Colonic mucosa (tissue), 4 donors: ENCODE data around the gene ZNF365. TPM values are rescaled to one million over a fixed set of nuclear protein-coding genes. Genes with fewer than 3 reads are reported as not detected.

ENCODE experiments used
- DNase-seq: peaks from one replicate; pipeline ENCODE4 v3.0.0-alpha.2; 2020
- H3K27ac ChIP-seq: fragments of 200-600 bp; one replicate; pipeline ENCODE4 v1.8.0; 2021
- H3K27me3 ChIP-seq: fragments of 200-600 bp; one replicate; pipeline ENCODE4 v1.8.0; 2021
- H3K36me3 ChIP-seq: fragments of 200-600 bp; one replicate; pipeline ENCODE4 v1.8.0; 2021
- H3K4me1 ChIP-seq: fragments of 200-600 bp; one replicate; pipeline ENCODE4 v1.8.0; 2021; ENCODE audit warnings: mild to moderate bottlenecking
- H3K4me3 ChIP-seq: fragments of 200-600 bp; one replicate; pipeline ENCODE4 v1.8.0; 2021
- H3K9ac ChIP-seq, 2 donors: one replicate each; pipeline ENCODE4 v1.7.0; 2013; ENCODE audit warnings: control low read depth in 2 of 2, low read depth in 2 of 2, low read length in 2 of 2
- H3K9me3 ChIP-seq: fragments of 200-600 bp; one replicate; pipeline ENCODE4 v1.8.0; 2021
- CTCF ChIP-seq: fragments of 200-600 bp; IDR thresholded peaks from one replicate; pipeline ENCODE4 v1.8.0; 2022; ENCODE audit warnings: antibody characterized with exemption, mild to moderate bottlenecking
- intact Hi-C: fragments of 100-400 bp; cut with DNase I; formaldehyde crosslinking; loops from one replicate; pipeline ENCODE4 v1.14.1; 2022
- total RNA-seq, 2 donors: library from RNA; stranded (reverse); fragmentation: NEBNext Ultra II Directional in 1 of 2; extraction: Animal tissue kit (Norgen Biotek cat#: 25700) in 1 of 2; gene quantifications; one replicate each; pipeline ENCODE4 v1.2.1, GENCODE V29; 2021
- donor health status: healthy.
- donor health status: DM: no; HTN: no; CAD: no.
- donor health status: DM: no; HTN: no; CAD: no.

The ZNF365 gene
- total RNA-seq, 2 donors from 2014 or later, result 0.25 TPM; not detected in 1

DNA sequence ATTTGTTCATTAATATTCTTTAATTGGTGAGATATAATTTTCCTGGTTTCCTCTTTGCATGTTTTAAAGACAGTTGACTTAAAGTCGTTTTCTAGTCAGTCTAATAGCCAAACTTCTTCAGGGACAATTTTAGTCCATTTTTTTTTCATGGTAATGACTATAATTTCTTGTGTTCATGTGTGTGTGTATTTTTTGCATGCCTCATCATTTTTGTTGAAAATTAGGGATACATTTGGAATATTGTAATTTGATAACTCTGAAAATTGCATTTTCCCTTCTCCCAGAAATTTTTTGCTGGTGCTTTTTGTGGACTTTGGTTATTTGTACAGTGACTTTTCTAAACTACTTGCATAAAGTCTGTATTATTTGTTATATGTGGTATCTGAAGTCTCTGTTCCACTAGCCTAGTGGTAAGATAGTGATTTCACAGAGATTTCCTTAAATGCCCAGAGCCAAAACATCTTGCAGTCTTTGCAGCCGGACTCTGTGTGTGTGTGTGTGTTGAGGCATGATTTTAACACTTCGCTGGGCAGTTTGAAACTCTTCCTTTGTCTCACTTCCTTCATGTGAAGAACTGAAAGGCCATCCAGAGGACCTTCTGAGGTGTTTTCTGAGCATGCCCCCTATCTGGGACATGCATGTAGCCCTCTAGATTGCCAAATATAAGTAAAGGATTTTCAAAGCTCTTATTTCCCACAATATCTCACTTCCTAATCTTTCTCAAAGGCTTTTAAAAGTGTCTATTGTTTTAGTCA is 40.9 kb upstream of the ZNF365 start:
- no peak overlapping the region for H3K4me3 ChIP-seq
- intact Hi-C loops, result no loop called here

GRCh38 chr10:62333988-62334682 is 40.0 kb upstream of the ZNF365 start:
- DNase-seq, result no peak
- H3K4me3 ChIP-seq, result no peak overlapping the region
- H3K27me3 ChIP-seq, result no peaks in the 10 kb centered on the region
- no peaks in the 10 kb centered on the region for H3K4me1 ChIP-seq
- H3K36me3 ChIP-seq, result no peaks in the 10 kb centered on the region
- no peak for TF ChIP-seq CTCF
- H3K9ac ChIP-seq, result no peak overlapping the region
- intact Hi-C loops, result no loop called here
- no peaks in the 10 kb centered on the region for H3K9me3 ChIP-seq
- H3K27ac ChIP-seq, result no peak overlapping the region

More for the DNA sequence above, 40.9 kb upstream of the ZNF365 start:
- Histone ChIP-seq H3K36me3 (no peaks in the 10 kb centered on the region), H3K27ac (no peak overlapping the region), H3K9me3 (no peaks in the 10 kb centered on the region), H3K27me3 (no peaks in the 10 kb centered on the region), H3K9ac (no peak overlapping the region), H3K4me1 (no peaks in the 10 kb centered on the region)
- no peak for DNase-seq
- no peak for TF ChIP-seq CTCF

GRCh38 chr10:62335326-62335725 is 38.8 kb upstream of the ZNF365 start:
- TF ChIP-seq CTCF, result no peak
- intact Hi-C loops, result no loop called here
- Histone ChIP-seq H3K36me3 (no peaks in the 10 kb centered on the region), H3K27ac (no peak overlapping the region), H3K9me3 (no peaks in the 10 kb centered on the region), H3K4me1 (no peaks in the 10 kb centered on the region), H3K4me3 (no peak overlapping the region), H3K9ac (no peak overlapping the region), H3K27me3 (no peaks in the 10 kb centered on the region)
- DNase-seq, result no peak

GRCh38 chr10:62336404-62336803 is 37.8 kb upstream of the ZNF365 start:
- H3K27ac ChIP-seq, result no peak overlapping the region
- no peak overlapping the region for H3K9ac ChIP-seq
- no peak overlapping the region for H3K4me3 ChIP-seq
- no peak for TF ChIP-seq CTCF
- H3K4me1 ChIP-seq, result no peaks in the 10 kb centered on the region
- no peaks in the 10 kb centered on the region for H3K36me3 ChIP-seq
- no peaks in the 10 kb centered on the region for H3K27me3 ChIP-seq
- intact Hi-C loops, result no loop called here
- DNase-seq, result no peak
- H3K9me3 ChIP-seq, result no peaks in the 10 kb centered on the region

DNA sequence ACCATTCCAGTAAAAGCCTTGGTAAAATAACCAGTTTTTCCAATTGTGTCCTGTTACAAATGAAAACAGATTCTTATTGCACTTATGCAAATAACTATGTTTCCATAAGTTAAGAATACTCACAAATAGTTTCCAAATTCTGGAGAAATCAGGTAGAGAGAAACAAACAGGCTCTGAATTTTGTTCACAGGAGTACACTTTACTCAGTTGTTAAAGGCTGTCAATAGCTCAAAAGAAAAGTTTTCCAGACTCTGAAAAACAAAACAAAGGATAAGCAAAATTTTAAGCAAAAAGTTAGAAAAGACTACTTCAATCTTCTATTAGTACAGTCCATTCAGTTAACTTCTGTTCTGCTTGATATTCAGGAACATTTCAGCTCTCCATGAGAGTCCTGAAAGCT is 32.8 kb upstream of the ZNF365 start:
- no peak for TF ChIP-seq CTCF
- Histone ChIP-seq H3K4me1 (no peaks in the 10 kb centered on the region), H3K27me3 (no peaks in the 10 kb centered on the region), H3K27ac (no peak overlapping the region), H3K4me3 (no peak overlapping the region), H3K9ac (no peak overlapping the region), H3K9me3 (no peaks in the 10 kb centered on the region), H3K36me3 (no peaks in the 10 kb centered on the region)
- intact Hi-C loops, result no loop called here
- DNase-seq, result no peak
